Activated T-helper 1 cell treated with anti-CD3 and anti-CD28 coated beads, Interleukin-12 subunit alpha, Interleukin-12 subunit beta, Interleukin-2, Interleukin-4 antibody, amounts not matched to agents 30 ng/mL and 10 ng/mL and 1 ng/mL, durations not matched to agents 14 hours and 24 hours and 36 hours (primary cell): ENCODE data around the gene FAM90A1. TPM values are rescaled to one million over a fixed set of nuclear protein-coding genes. Genes with fewer than 3 reads are reported as not detected.
"Not testable (repeated sequence)": the region's sequence is repeated elsewhere in the genome, so short reads cannot be mapped to it uniquely, and the experiment has no call there.

ENCODE experiments used
- DNase-seq: peaks from one replicate; pipeline ENCODE4 v3.0.0; 2021; ENCODE audit warnings: low spot score
- H3K27ac Mint-ChIP-seq: one replicate; pipeline ENCODE4 v1.8.0; 2021; ENCODE audit warnings: mild to moderate bottlenecking, mixed read lengths
- H3K27me3 Mint-ChIP-seq: one replicate; pipeline ENCODE4 v1.8.0; 2022; ENCODE audit warnings: mild to moderate bottlenecking, moderate library complexity, mixed read lengths; ENCODE audit not compliant: insufficient read depth
- H3K36me3 Mint-ChIP-seq: one replicate; pipeline ENCODE4 v1.8.0; 2021; ENCODE audit warnings: low read depth, mixed read lengths
- H3K4me1 Mint-ChIP-seq: one replicate; pipeline ENCODE4 v1.8.0; 2021; ENCODE audit warnings: low read depth, mixed read lengths
- H3K4me3 Mint-ChIP-seq: one replicate; pipeline ENCODE4 v1.8.0; 2021; ENCODE audit warnings: mild to moderate bottlenecking, moderate library complexity, mixed read lengths
- H3K9me3 Mint-ChIP-seq: one replicate; pipeline ENCODE4 v1.8.0; 2021; ENCODE audit warnings: mixed read lengths
- intact Hi-C: fragments of 100-400 bp; cut with micrococcal nuclease; formaldehyde crosslinking; loops from one replicate; pipeline ENCODE4 v1.15.1; 2024
- total RNA-seq: library from RNA; stranded (reverse); gene quantifications from 2 replicates; pipeline ENCODE4 v1.2.3, GENCODE V29; 2022

Gene FAM90A1
- total RNA-seq, 1 donor from 2014 or later = 0.36 TPM

DNA sequence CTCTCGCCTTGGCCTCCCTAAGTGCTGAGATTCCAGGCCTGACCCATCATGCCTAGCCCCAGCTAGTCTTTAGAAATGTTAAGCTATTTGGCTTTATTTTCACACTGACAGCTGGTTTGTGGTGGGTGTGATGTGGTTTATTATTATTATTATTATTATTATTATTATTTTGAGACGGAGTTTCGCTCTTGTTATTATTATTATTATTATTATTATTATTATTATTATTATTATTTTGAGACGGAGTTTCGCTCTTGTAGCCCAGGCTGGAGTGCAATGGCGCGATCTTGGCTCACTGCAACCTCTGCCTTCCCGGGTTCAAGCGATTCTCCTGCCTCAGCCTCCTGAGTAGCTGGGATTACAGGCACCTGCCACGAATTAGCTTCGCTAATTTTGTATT lies 1.2 kb upstream of the FAM90A1 start:
- H3K4me1 Mint-ChIP-seq, intact Hi-C loops, H3K27me3 Mint-ChIP-seq, H3K27ac Mint-ChIP-seq, DNase-seq, H3K9me3 Mint-ChIP-seq, H3K4me3 Mint-ChIP-seq, H3K36me3 Mint-ChIP-seq: not testable (repeated sequence)

DNA sequence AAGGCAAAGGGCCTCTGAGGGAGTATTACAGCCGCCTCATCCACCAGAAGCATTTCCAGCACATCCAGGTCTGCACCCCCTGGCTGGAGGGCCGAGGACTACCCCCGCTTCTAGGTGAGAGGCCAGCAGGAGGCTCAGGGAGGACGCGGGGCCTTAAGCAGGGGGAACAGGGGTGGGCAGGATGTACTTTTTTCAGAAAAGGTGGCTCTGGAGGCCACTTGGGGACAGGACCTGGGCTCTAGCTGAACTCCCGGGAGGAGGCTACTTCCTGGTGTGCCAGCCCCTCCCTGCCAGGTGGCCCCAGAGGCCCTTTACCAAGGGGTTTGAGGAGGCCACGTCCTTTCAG lies 287 bp upstream of the FAM90A1 start:
- H3K27me3 Mint-ChIP-seq, H3K36me3 Mint-ChIP-seq, H3K9me3 Mint-ChIP-seq, DNase-seq, H3K4me1 Mint-ChIP-seq, intact Hi-C loops: not testable (repeated sequence)
- Mint-ChIP-seq H3K4me3 (peak overlapping the region; percentile 72), H3K27ac (peak overlapping the region; percentile 23)

GRCh38 chr12:8226355-8226754 lies 1.1 kb downstream of the FAM90A1 start:
- intact Hi-C loops = no loop called here
- Mint-ChIP-seq H3K27ac (no peak overlapping the region), H3K4me1 (no peaks in the 10 kb centered on the region), H3K9me3 (no peaks in the 10 kb centered on the region), H3K4me3 (no peak overlapping the region), H3K27me3 (no peaks in the 10 kb centered on the region), H3K36me3 (no peaks in the 10 kb centered on the region)
- DNase-seq = no peak

DNA sequence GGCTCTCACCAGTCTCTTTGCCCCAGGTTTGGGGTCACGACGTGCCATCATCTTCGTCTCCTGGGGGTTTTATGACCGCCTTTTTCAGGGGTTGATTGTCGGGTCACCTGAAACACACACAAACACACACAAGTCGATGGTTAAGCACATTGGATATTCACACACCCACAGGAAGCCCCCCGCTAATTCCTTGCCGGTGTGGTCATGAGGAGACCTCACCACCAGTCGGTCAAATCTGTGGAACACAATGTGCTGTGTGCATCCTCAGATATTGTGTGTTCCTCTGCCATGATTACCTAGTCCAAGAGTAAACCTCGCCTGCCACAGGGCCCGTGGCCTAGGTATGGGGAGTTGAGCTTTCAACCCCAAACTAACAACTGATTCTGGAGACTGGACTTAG lies 2.6 kb downstream of the FAM90A1 start:
- intact Hi-C loops, DNase-seq, H3K9me3 Mint-ChIP-seq, H3K36me3 Mint-ChIP-seq, H3K4me3 Mint-ChIP-seq, H3K27me3 Mint-ChIP-seq, H3K27ac Mint-ChIP-seq, H3K4me1 Mint-ChIP-seq: not testable (repeated sequence)

GRCh38 chr12:8223646-8224045 lies 3.8 kb downstream of the FAM90A1 start:
- intact Hi-C loops, H3K4me1 Mint-ChIP-seq, H3K27ac Mint-ChIP-seq, H3K36me3 Mint-ChIP-seq, DNase-seq, H3K9me3 Mint-ChIP-seq, H3K27me3 Mint-ChIP-seq, H3K4me3 Mint-ChIP-seq: not testable (repeated sequence)

- H3K4me1 Mint-ChIP-seq, H3K4me3 Mint-ChIP-seq, H3K9me3 Mint-ChIP-seq, DNase-seq, H3K27ac Mint-ChIP-seq, H3K36me3 Mint-ChIP-seq, H3K27me3 Mint-ChIP-seq, intact Hi-C loops: not testable (repeated sequence)
Measured at GRCh38 chr12:8222303-8222702, 5.1 kb downstream of the FAM90A1 start.

GRCh38 chr12:8221844-8222243 lies 5.6 kb downstream of the FAM90A1 start:
- H3K27me3 Mint-ChIP-seq, intact Hi-C loops, H3K27ac Mint-ChIP-seq, DNase-seq, H3K36me3 Mint-ChIP-seq, H3K9me3 Mint-ChIP-seq, H3K4me1 Mint-ChIP-seq, H3K4me3 Mint-ChIP-seq: not testable (repeated sequence)

GRCh38 chr12:8221375-8221774 lies 6.0 kb downstream of the FAM90A1 start:
- H3K27ac Mint-ChIP-seq, intact Hi-C loops, H3K9me3 Mint-ChIP-seq, H3K4me3 Mint-ChIP-seq, H3K36me3 Mint-ChIP-seq, H3K27me3 Mint-ChIP-seq, DNase-seq, H3K4me1 Mint-ChIP-seq: not testable (repeated sequence)

GRCh38 chr12:8218711-8219382 lies 8.6 kb downstream of the FAM90A1 start:
- H3K27me3 Mint-ChIP-seq, H3K36me3 Mint-ChIP-seq, H3K4me3 Mint-ChIP-seq, H3K9me3 Mint-ChIP-seq, DNase-seq, H3K27ac Mint-ChIP-seq, H3K4me1 Mint-ChIP-seq, intact Hi-C loops: not testable (repeated sequence)

GRCh38 chr12:8197685-8198308 lies 29.6 kb downstream of the FAM90A1 start:
- intact Hi-C loops, H3K9me3 Mint-ChIP-seq, H3K27ac Mint-ChIP-seq, H3K4me3 Mint-ChIP-seq, H3K27me3 Mint-ChIP-seq, DNase-seq, H3K36me3 Mint-ChIP-seq: not testable (repeated sequence)
- H3K4me1 Mint-ChIP-seq = peaks cover 15% of the 10 kb centered on the region

GRCh38 chr12:8188088-8188487 lies 39.3 kb downstream of the FAM90A1 start:
- intact Hi-C loops, H3K27ac Mint-ChIP-seq, DNase-seq, H3K36me3 Mint-ChIP-seq, H3K4me3 Mint-ChIP-seq, H3K4me1 Mint-ChIP-seq, H3K9me3 Mint-ChIP-seq, H3K27me3 Mint-ChIP-seq: not testable (repeated sequence)

DNA sequence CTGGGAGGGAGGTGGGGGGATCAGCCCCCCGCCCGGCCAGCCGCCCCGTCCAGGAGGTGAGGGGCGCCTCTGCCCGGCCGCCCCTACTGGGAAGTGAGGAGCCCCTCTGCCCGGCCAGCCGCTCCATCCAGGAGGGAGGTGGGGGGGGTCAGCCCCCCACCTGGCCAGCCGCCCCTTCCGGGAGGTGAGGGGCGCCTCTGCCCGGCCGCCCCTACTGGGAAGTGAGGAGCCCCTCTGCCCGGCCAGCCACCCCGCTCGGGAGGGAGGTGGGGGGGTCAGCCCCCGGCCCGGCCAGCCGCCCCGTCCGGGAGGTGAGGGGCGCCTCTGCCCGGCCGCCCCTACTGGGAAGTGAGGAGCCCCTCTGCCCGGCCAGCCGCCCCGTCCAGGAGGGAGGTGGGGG lies 43.2 kb downstream of the FAM90A1 start:
- intact Hi-C loops, H3K4me3 Mint-ChIP-seq, DNase-seq, H3K27me3 Mint-ChIP-seq, H3K27ac Mint-ChIP-seq, H3K9me3 Mint-ChIP-seq, H3K36me3 Mint-ChIP-seq: not testable (repeated sequence)
- peaks cover 18% of the 10 kb centered on the region for H3K4me1 Mint-ChIP-seq

DNA sequence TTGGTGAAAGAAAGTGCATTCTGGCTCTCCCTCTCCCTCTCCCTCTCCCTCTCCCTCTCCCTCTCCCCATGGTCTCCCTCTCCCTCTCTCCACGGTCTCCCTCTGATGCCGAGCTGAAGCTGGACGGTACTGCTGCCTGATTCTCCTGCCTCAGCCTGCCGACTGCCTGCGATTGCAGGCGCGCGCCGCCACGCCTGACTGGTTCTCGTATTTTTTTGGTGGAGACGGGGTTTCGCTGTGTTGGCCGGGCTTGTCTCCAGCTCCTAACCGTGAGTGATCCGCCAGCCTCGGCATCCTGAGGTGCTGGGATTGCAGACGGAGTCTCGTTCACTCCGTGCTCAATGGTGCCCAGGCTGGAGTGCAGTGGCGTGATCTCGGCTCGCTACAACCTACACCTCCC lies 44.1 kb downstream of the FAM90A1 start:
- H3K4me1 Mint-ChIP-seq = peaks cover 18% of the 10 kb centered on the region
- H3K27ac Mint-ChIP-seq, H3K27me3 Mint-ChIP-seq, H3K9me3 Mint-ChIP-seq, DNase-seq, H3K36me3 Mint-ChIP-seq, H3K4me3 Mint-ChIP-seq, intact Hi-C loops: not testable (repeated sequence)

DNA sequence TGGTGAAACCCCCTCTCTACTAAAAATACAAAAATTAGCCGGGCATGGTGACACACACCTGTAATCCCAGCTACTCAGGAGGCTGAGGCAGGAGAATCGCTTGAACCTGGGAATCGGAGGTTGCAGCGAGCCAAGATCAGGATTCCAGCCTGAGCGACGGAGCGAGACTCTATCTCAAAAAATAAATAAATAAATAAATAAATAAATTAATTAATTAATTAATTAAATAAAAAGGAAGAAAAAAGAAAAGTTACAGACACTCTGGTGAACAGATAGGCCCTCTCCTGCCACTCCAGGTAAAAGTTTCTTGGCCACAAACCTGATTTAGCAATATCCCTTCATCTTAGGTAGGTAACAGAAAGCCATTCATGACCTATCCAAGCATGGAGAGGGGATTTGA lies 44.5 kb downstream of the FAM90A1 start:
- H3K9me3 Mint-ChIP-seq, intact Hi-C loops, DNase-seq, H3K27ac Mint-ChIP-seq, H3K27me3 Mint-ChIP-seq, H3K4me3 Mint-ChIP-seq, H3K36me3 Mint-ChIP-seq: not testable (repeated sequence)
- H3K4me1 Mint-ChIP-seq = peaks cover 18% of the 10 kb centered on the region
